IgD-negative memory B cell (primary cell): ENCODE measurements around the gene CSE1L. TPM values are rescaled to one million over a fixed set of nuclear protein-coding genes. Genes with fewer than 3 reads are reported as not detected.
"Not testable (repeated sequence)": the region's sequence is repeated elsewhere in the genome, so short reads cannot be mapped to it uniquely, and the experiment has no call there.

Experiments
- H3K27ac Mint-ChIP-seq, 3 donors: one replicate each; pipeline ENCODE4 v1.8.0; 2020 to 2022; ENCODE audit warnings: mild to moderate bottlenecking in 3 of 3, mixed read lengths in 3 of 3, moderate library complexity in 1 of 3
- H3K27me3 Mint-ChIP-seq: one replicate; pipeline ENCODE4 v1.8.0; 2021; ENCODE audit warnings: mixed read lengths
- H3K36me3 Mint-ChIP-seq: one replicate; pipeline ENCODE4 v1.8.0; 2020; ENCODE audit warnings: mild to moderate bottlenecking, mixed read lengths
- H3K4me1 Mint-ChIP-seq, 3 donors: one replicate each; pipeline ENCODE4 v1.8.0; 2020 to 2022; ENCODE audit warnings: mixed read lengths in 3 of 3, mild to moderate bottlenecking in 1 of 3
- H3K4me3 Mint-ChIP-seq, 4 donors: one replicate each; pipeline ENCODE4 v1.8.0; 2020 to 2022; ENCODE audit warnings: mild to moderate bottlenecking in 4 of 4, mixed read lengths in 4 of 4, moderate library complexity in 3 of 4
- H3K9me3 Mint-ChIP-seq, 3 donors: one replicate each; pipeline ENCODE4 v1.8.0; 2020 to 2021; ENCODE audit warnings: mixed read lengths in 3 of 3, mild to moderate bottlenecking in 1 of 3
- polyA plus RNA-seq: library from polyadenylated mRNA; unstranded; fragments of 300-500 nt; fragmentation: Illumina TruSeq; gene quantifications from one replicate; pipeline ENCODE4 v1.2.3, GENCODE V29; 2021

The CSE1L gene
- 19.4 TPM for polyA plus RNA-seq

- Mint-ChIP-seq H3K27ac (peak within 1 kb of the TSS; percentile 98 to 100 (median 98)), H3K4me1 (peaks cover 20 to 27% (median 23%) of the 10 kb centered on the region in 3 donors)
Observed at GRCh38 chr20:49046087-49046900, at the start of gene CSE1L. CSE1L (plus strand) TSS chr20:49046312; CDS start chr20:49058464, 12,152 bp downstream.

GRCh38 chr20:48999890-49000870, 45.9 kb upstream of the CSE1L start:
- Mint-ChIP-seq H3K27ac (no peak overlapping the region), H3K4me1 (no peaks in the 10 kb centered on the region), H3K9me3 (no peaks in the 10 kb centered on the region), H3K27me3 (no peaks in the 10 kb centered on the region), H3K36me3 (peaks cover 7% of the 10 kb centered on the region), H3K4me3 (no peak overlapping the region)

More at GRCh38 chr20:49046087-49046900, at the start of gene CSE1L:
- Mint-ChIP-seq H3K36me3 (peaks cover 3% of the 10 kb centered on the region), H3K9me3 (no peaks in the 10 kb centered on the region), H3K4me3 (peak within 1 kb of the TSS; percentile 99 to 100 (median 99)), H3K27me3 (no peaks in the 10 kb centered on the region)

- Mint-ChIP-seq H3K9me3 (no peaks in the 10 kb centered on the region), H3K36me3 (peaks cover 6% of the 10 kb centered on the region), H3K27me3 (no peaks in the 10 kb centered on the region), H3K4me1 (no peaks in the 10 kb centered on the region), H3K27ac (peak overlapping the region in 1 of 3 donors; percentile 12), H3K4me3 (no peak overlapping the region)
Observed at GRCh38 chr20:49001741-49002140, 44.4 kb upstream of the CSE1L start.

GRCh38 chr20:49006446-49006980, 39.6 kb upstream of the CSE1L start:
- Mint-ChIP-seq H3K4me1 (no peaks in the 10 kb centered on the region), H3K9me3 (no peaks in the 10 kb centered on the region), H3K27ac (no peak overlapping the region), H3K27me3 (no peaks in the 10 kb centered on the region), H3K4me3 (no peak overlapping the region), H3K36me3 (peaks cover 3% of the 10 kb centered on the region)

GRCh38 chr20:49009899-49010631, 36.0 kb upstream of the CSE1L start:
- Mint-ChIP-seq H3K27me3 (no peaks in the 10 kb centered on the region), H3K27ac (no peak overlapping the region)

GRCh38 chr20:49024220-49024619, 21.9 kb upstream of the CSE1L start:
- H3K36me3 Mint-ChIP-seq = peaks cover 8% of the 10 kb centered on the region
- H3K27me3 Mint-ChIP-seq = no peaks in the 10 kb centered on the region
- H3K9me3 Mint-ChIP-seq = no peaks in the 10 kb centered on the region
- H3K4me1 Mint-ChIP-seq = no peaks in the 10 kb centered on the region
- no peak overlapping the region for H3K4me3 Mint-ChIP-seq
- H3K27ac Mint-ChIP-seq = no peak overlapping the region

More at GRCh38 chr20:49009899-49010631, 36.0 kb upstream of the CSE1L start:
- no peaks in the 10 kb centered on the region for H3K9me3 Mint-ChIP-seq
- no peaks in the 10 kb centered on the region for H3K4me1 Mint-ChIP-seq
- H3K36me3 Mint-ChIP-seq = peaks cover 2% of the 10 kb centered on the region
- no peak overlapping the region for H3K4me3 Mint-ChIP-seq

GRCh38 chr20:49028177-49028576, 17.9 kb upstream of the CSE1L start:
- not testable (repeated sequence) for H3K4me1 Mint-ChIP-seq, H3K4me3 Mint-ChIP-seq, H3K27ac Mint-ChIP-seq, H3K27me3 Mint-ChIP-seq, H3K9me3 Mint-ChIP-seq, H3K36me3 Mint-ChIP-seq

GRCh38 chr20:49028684-49029083, 17.4 kb upstream of the CSE1L start:
- no peaks in the 10 kb centered on the region for H3K4me1 Mint-ChIP-seq
- no peaks in the 10 kb centered on the region for H3K9me3 Mint-ChIP-seq
- peak overlapping the region in 1 of 3 donors; percentile 70 for H3K27ac Mint-ChIP-seq
- no peak overlapping the region for H3K4me3 Mint-ChIP-seq
- H3K27me3 Mint-ChIP-seq = no peaks in the 10 kb centered on the region
- peaks cover 7% of the 10 kb centered on the region for H3K36me3 Mint-ChIP-seq

- Mint-ChIP-seq H3K27me3 (no peaks in the 10 kb centered on the region), H3K4me3 (no peak overlapping the region), H3K36me3 (peaks cover 7% of the 10 kb centered on the region), H3K4me1 (no peaks in the 10 kb centered on the region), H3K27ac (peak overlapping the region in 1 of 3 donors; percentile 70), H3K9me3 (no peaks in the 10 kb centered on the region)
Observed at GRCh38 chr20:49029203-49029602, 16.9 kb upstream of the CSE1L start.

GRCh38 chr20:49030954-49031619, 15.0 kb upstream of the CSE1L start:
- Mint-ChIP-seq H3K27me3 (no peaks in the 10 kb centered on the region), H3K4me1 (no peaks in the 10 kb centered on the region), H3K4me3 (no peak overlapping the region), H3K36me3 (peaks cover 5% of the 10 kb centered on the region), H3K27ac (no peak overlapping the region), H3K9me3 (no peaks in the 10 kb centered on the region)

- Mint-ChIP-seq H3K27me3 (no peaks in the 10 kb centered on the region), H3K27ac (no peak overlapping the region), H3K9me3 (no peaks in the 10 kb centered on the region), H3K4me1 (no peaks in the 10 kb centered on the region), H3K36me3 (peaks cover 5% of the 10 kb centered on the region), H3K4me3 (no peak overlapping the region)
Observed at GRCh38 chr20:49032455-49032854, 13.7 kb upstream of the CSE1L start.

GRCh38 chr20:49034070-49034732, 11.9 kb upstream of the CSE1L start:
- Mint-ChIP-seq H3K36me3 (peaks cover 2% of the 10 kb centered on the region), H3K9me3 (no peaks in the 10 kb centered on the region), H3K27ac (peak overlapping the region in 1 of 3 donors; percentile 52), H3K4me3 (no peak overlapping the region), H3K27me3 (no peaks in the 10 kb centered on the region), H3K4me1 (peaks cover 6 to 7% (median 6%) of the 10 kb centered on the region in 3 donors)

- H3K4me3 Mint-ChIP-seq = peak overlapping the region in 2 of 4 donors; percentile 47 to 84
- H3K27ac Mint-ChIP-seq = peak overlapping the region in 1 of 3 donors; percentile 56
- H3K4me1 Mint-ChIP-seq = peaks cover 6 to 7% (median 6%) of the 10 kb centered on the region in 3 donors
- H3K9me3 Mint-ChIP-seq = no peaks in the 10 kb centered on the region
- no peaks in the 10 kb centered on the region for H3K27me3 Mint-ChIP-seq
- H3K36me3 Mint-ChIP-seq = no peaks in the 10 kb centered on the region
Observed at GRCh38 chr20:49037962-49038387, 8.1 kb upstream of the CSE1L start.
